DND-41 (cell line): ENCODE data around the gene SNTG2.

ENCODE experiments used
- ATAC-seq: fragments of 200-7000 bp; cut with Tn5 transposase; 3 replicates; pipeline ENCODE4 v1.9.1; 2021; ENCODE audit warnings: low read depth; ENCODE audit not compliant: insufficient read depth
- DNase-seq: peaks from one replicate; pipeline ENCODE4 v3.0.0-alpha.2; 2020
- H2AFZ ChIP-seq: 2 replicates; pipeline ENCODE4 v1.6.0; 2012; ENCODE audit warnings: low read depth, low read length
- H3K27ac ChIP-seq: 2 replicates; pipeline ENCODE4 v1.5.1; 2012; ENCODE audit warnings: low read length, inconsistent platforms
- H3K27me3 ChIP-seq: fragments of 200-600 bp; sonication (generic); 2 replicates; pipeline ENCODE4 v1.6.0; 2012; ENCODE audit warnings: low read length, mild to moderate bottlenecking, inconsistent platforms; ENCODE audit not compliant: insufficient read depth, poor library complexity
- H3K36me3 ChIP-seq: 2 replicates; pipeline ENCODE4 v1.5.1; 2012; ENCODE audit warnings: low read length, inconsistent platforms; ENCODE audit not compliant: insufficient read depth
- H3K4me1 ChIP-seq: 2 replicates; pipeline ENCODE4 v1.5.1; 2012; ENCODE audit warnings: mild to moderate bottlenecking, low read length; ENCODE audit not compliant: insufficient read depth
- H3K4me2 ChIP-seq: 2 replicates; pipeline ENCODE4 v1.6.0; 2012; ENCODE audit warnings: mild to moderate bottlenecking, moderate library complexity, low read length, inconsistent platforms; ENCODE audit not compliant: insufficient read depth
- H3K4me3 ChIP-seq, 2 experiments: fragments of 200-600 bp in 1 of 2; shearing (Covaris generic) in 1 of 2; 2 replicates each; pipeline ENCODE4 v1.5.1; 2012 to 2016; ENCODE audit warnings: inconsistent platforms in 2 of 2, low read length in 2 of 2, mild to moderate bottlenecking in 2 of 2, low read depth in 1 of 2, moderate library complexity in 1 of 2
- H3K79me2 ChIP-seq: 2 replicates; pipeline ENCODE4 v1.6.0; 2012; ENCODE audit warnings: low read length, inconsistent platforms; ENCODE audit not compliant: insufficient read depth
- H3K9ac ChIP-seq: 2 replicates; pipeline ENCODE4 v1.6.0; 2012; ENCODE audit warnings: low read depth, mild to moderate bottlenecking, inconsistent platforms, low read length, moderate library complexity
- H3K9me3 ChIP-seq: 2 replicates; pipeline ENCODE4 v1.5.1; 2012; ENCODE audit warnings: low read length, moderate library complexity, mild to moderate bottlenecking, inconsistent platforms; ENCODE audit not compliant: insufficient read depth, severe bottlenecking
- H4K20me1 ChIP-seq: 2 replicates; pipeline ENCODE4 v1.6.0; 2012; ENCODE audit warnings: low read length; ENCODE audit not compliant: insufficient read depth
- EZH2 ChIP-seq: IDR thresholded peaks from 3 replicates; pipeline ENCODE4 v1.6.1; 2012; ENCODE audit warnings: borderline replicate concordance, low read depth, mild to moderate bottlenecking, moderate library complexity, low read length, inconsistent platforms; ENCODE audit not compliant: severe bottlenecking
- TF ChIP-seq, protein P1 (sequence below): IDR thresholded peaks from 2 replicates; pipeline ENCODE4 v1.5.1; 2012; ENCODE audit warnings: borderline replicate concordance, low read length, moderate library complexity, mild to moderate bottlenecking; ENCODE audit not compliant: poor library complexity, severe bottlenecking; ENCODE audit errors: extremely low read depth

Gene SNTG2

GRCh38 chr2:953975-954686 lies 3.5 kb downstream of the SNTG2 start:
- Histone ChIP-seq H3K9me3 (no peaks in the 10 kb centered on the region), H3K4me2 (peak overlapping the region; percentile 25), H3K27me3 (no peaks in the 10 kb centered on the region), H2AFZ (no peak overlapping the region), H3K4me3 (no peak overlapping the region), H3K4me1 (peaks cover 44% of the 10 kb centered on the region), H3K27ac (peak overlapping the region; percentile 22; the same call in 1 of the 2 replicates), H3K36me3 (no peaks in the 10 kb centered on the region), H3K79me2 (peaks cover 50% of the 10 kb centered on the region), H4K20me1 (peaks cover 7% of the 10 kb centered on the region; the same call in 1 of the 2 replicates), H3K9ac (no peak overlapping the region)
- no peak for ATAC-seq
- TF ChIP-seq, protein P1, sequence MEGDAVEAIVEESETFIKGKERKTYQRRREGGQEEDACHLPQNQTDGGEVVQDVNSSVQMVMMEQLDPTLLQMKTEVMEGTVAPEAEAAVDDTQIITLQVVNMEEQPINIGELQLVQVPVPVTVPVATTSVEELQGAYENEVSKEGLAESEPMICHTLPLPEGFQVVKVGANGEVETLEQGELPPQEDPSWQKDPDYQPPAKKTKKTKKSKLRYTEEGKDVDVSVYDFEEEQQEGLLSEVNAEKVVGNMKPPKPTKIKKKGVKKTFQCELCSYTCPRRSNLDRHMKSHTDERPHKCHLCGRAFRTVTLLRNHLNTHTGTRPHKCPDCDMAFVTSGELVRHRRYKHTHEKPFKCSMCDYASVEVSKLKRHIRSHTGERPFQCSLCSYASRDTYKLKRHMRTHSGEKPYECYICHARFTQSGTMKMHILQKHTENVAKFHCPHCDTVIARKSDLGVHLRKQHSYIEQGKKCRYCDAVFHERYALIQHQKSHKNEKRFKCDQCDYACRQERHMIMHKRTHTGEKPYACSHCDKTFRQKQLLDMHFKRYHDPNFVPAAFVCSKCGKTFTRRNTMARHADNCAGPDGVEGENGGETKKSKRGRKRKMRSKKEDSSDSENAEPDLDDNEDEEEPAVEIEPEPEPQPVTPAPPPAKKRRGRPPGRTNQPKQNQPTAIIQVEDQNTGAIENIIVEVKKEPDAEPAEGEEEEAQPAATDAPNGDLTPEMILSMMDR, result peak; percentile 52
- no peak for TF ChIP-seq EZH2
- no peak for DNase-seq

- Histone ChIP-seq H3K79me2 (peaks cover 51% of the 10 kb centered on the region), H3K27ac (peak overlapping the region; percentile 22; the same call in 1 of the 2 replicates), H3K4me1 (peaks cover 39% of the 10 kb centered on the region), H3K4me3 (no peak overlapping the region), H3K27me3 (no peaks in the 10 kb centered on the region), H3K36me3 (no peaks in the 10 kb centered on the region), H3K9ac (no peak overlapping the region), H3K4me2 (0 out of 2 replicates have a peak overlapping the region, but pooled peaks have one; percentile 25), H2AFZ (no peak overlapping the region), H3K9me3 (no peaks in the 10 kb centered on the region), H4K20me1 (peaks cover 7% of the 10 kb centered on the region; the same call in 1 of the 2 replicates)
- ATAC-seq, result no peak
- TF ChIP-seq EZH2, result no peak
- TF ChIP-seq, protein P1, result no peak
- no peak for DNase-seq
Measured at GRCh38 chr2:954687-955000, 4.0 kb downstream of the SNTG2 start.

DNA sequence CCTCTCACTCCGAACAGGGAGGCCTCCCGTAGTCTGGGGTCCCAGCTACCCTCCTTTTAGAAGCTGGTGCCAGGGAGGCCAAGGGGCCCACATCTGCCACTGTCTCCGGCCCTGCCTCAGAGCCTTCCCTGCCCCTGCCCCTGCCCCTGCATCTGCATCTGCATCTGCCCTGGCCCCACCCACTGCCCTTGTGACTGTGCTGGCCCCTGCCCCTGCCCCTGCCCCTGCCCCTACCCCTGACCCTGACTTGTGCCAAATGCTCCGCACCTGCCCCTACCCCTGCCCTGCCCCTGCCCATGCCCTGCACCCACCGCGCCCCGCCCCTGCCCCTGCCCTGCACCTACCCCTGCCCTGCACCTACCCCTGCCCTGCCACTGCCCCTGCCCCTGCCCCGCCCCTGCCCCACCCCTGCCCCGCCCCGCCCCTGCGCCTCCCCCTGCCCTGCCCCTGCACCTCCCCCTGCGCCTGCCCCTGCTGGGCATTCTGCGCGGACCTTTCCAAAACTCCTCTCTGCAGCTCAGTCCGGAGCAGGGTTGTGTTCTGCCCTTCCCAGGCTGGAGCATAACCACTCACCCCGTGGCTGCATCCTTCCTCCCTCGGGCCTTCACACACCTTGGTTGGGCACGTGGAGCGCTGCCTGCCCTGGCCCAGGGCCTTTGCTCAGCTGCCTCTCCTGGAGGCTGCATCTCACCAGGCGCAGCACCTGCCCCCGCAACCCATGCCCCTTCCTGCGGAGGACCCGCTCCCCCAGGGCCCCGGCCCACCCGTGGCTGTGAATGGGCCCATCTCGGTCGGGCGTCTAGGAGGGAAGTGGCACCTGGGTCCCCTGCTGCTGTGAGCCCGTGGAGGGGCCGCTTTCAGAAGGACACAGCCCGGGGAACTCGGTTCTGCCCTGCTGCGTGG lies 5.4 kb downstream of the SNTG2 start:
- peaks cover 11% of the 10 kb centered on the region; the same call in 1 of the 2 replicates for H4K20me1 ChIP-seq
- peaks cover 36% of the 10 kb centered on the region for H3K4me1 ChIP-seq
- H3K9ac ChIP-seq, result no peak overlapping the region
- no peak overlapping the region for H3K4me3 ChIP-seq
- DNase-seq (no peak), ATAC-seq (no peak)
- peaks cover 56% of the 10 kb centered on the region for H3K79me2 ChIP-seq
- H3K9me3 ChIP-seq, result no peaks in the 10 kb centered on the region
- no peak overlapping the region for H3K27ac ChIP-seq
- no peak overlapping the region for H2AFZ ChIP-seq
- TF ChIP-seq, protein P1, result no peak
- no peak for TF ChIP-seq EZH2
- no peaks in the 10 kb centered on the region for H3K27me3 ChIP-seq
- H3K4me2 ChIP-seq, result no peak overlapping the region
- no peaks in the 10 kb centered on the region for H3K36me3 ChIP-seq
